IPS-NIHi11 (cell line): ENCODE results near the gene HABP4.

Source experiments
- DNase-seq: peaks from one replicate; pipeline ENCODE4 v3.0.0; 2012; ENCODE audit warnings: mixed read lengths, low spot score

Gene HABP4

DNA sequence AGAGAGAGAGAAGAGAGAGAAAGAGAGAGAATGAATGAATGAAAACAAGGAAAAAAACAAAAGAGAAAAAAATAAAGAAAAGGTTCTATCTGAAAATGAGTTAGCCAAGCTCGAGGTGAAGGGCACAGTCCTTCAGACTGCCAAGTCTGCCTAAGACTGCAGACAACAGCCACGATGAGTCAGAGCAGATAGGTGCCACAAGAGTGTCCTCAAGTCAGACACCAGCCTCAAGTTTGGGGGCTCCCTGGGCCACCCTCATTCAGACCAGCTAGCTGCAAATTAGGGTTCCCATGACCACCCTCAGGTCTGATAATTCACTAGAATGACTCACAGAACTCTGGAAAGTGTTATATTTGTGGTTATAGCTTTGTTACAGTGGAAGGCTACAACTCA, 13.9 kb upstream of the HABP4 start:
- no peak for DNase-seq

DNA sequence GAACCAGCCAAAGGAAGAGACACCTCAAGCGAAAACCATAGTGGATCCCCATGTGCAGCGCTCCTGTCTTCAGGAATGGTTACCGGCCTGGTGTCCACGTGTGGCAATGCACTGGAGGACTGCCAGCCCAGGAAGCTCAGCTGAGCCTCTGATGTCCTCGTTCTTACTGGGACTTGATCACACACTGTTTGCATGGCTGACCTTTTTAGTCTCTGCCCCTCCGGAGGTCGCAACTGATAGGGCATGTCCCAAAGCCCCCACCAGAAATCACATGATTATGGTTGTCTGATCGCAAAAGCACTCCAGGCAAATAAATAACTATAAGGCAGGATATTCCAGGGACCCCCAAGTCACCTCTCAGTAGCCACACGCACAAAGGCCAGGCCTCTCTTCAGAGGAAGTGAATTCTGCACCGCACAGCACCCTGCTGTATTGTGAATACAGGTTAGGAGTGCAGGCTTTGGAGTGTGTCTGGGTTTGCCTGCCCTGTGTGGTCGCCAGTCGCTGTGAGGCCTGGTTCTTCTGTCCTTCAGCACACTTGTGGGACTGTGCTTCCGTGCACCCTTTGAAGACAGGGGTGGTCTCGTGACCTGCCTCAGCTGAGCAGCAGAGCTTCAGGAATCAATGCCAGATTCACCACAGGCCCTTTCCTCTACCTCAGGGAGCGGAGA, 13.4 kb upstream of the HABP4 start:
- no peak for DNase-seq

DNA sequence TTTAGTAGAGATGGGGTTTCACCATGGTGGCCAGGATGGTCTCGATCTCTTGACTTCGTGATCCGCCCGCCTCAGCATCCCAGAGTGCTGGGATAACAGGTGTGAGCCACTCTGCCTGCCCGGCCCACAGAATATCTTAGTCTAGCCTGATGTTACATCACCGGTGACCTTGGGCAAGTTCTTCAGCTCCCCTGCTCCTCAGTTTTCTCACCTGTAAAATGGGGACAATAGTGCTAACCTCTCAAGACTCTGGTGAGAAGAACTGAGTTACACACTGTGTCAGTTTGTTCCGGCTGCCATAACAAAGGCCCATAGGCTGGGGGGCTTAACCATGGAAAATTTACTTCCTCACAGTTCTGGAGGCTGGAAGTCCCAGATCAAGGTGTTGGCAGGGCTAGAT, 12.5 kb upstream of the HABP4 start:
- DNase-seq, result no peak

DNA sequence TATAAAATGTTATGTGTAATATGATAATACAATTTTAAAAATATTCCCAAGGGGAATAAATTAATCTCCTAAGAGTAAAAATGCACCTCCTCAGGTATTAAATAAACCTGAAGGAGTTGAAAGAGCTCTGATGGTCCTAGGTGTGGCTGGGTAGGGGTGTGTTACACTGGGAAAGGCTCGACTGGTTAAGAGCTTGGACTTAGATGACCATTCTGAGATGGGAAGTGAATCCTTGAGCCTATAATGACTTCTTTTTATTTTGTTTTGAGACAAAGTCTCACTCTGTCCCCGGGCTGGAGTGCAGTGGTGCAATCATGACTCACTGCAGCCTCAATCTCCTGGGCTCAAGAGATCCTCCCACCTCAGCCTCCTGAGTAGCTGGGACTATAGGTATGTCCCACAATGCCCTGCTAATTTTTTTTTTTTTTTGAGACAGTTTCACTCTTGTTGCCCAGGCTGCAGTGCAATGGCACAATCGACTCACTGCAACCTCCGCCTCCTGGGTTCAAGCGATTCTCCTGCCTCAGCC, 9.2 kb upstream of the HABP4 start:
- DNase-seq, result no peak

DNA sequence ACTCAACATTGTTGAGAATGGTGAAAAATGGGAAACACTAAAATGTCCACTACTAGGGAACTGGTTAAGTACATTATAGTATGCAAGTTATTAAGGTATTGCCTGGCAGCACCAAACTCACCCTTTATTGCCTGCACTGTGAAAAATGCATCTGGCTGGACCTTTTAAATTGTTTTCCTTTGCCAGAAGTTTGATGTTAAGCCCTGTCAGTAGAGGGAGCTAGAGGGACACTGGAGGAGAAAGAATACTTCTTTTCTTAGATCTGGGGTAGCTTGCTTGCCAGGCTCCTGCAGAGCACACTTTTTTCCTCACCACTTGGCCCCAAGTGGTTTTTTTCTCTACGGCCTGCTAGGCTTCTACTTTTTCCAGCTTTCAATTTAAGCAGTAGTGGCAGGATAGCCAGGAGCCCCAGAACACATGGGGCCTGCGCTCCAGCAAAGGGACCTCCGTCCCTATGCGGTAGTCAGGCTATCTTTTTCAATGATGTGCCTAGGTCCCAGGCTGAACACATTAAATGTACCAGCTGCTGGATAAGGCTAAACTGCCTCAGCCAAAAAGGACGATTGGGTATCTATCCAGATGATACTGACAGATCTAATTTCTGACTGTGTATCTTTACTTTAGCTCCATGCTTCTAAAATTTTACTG, 8.0 kb upstream of the HABP4 start:
- peak; percentile 33 for DNase-seq

DNA sequence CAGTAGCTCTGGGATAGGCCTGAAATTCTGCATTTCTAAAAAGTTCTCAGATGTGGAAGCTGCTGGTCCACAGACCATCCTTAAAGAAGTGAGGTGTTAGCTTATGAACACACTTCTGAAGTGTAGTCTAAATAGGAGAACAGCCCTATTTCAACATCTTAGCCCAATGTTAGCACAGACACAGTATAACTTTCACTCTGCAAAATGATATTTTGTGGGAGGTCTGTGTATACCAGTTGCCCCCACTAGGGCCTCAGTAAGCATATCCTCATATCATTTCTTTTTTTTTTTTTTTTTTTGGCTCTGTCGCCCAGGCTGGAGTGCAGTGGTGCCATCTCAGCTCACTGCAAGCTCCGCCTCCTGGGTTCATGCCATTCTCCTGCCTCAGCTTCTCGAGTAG, 7.5 kb upstream of the HABP4 start:
- DNase-seq, result no peak

DNA sequence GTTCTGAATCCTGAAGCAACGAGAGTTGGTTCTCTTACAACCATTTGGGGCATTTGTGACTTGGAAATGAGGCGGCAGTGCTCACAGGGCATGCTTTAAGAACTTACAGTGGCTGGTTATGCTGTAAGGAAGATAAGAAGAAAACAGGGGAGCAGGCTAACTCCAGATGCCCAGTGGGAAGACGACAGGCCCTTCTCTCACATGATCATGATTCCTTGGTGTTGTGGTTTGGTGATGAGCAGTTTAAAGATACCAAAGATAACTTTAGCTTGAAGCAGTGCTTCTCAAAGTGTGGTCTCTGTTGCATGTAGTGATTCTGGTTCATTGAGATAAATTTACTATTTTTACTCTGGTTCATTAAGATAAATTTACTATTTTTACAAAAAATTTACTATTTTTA, 2.6 kb upstream of the HABP4 start:
- no peak for DNase-seq

DNA sequence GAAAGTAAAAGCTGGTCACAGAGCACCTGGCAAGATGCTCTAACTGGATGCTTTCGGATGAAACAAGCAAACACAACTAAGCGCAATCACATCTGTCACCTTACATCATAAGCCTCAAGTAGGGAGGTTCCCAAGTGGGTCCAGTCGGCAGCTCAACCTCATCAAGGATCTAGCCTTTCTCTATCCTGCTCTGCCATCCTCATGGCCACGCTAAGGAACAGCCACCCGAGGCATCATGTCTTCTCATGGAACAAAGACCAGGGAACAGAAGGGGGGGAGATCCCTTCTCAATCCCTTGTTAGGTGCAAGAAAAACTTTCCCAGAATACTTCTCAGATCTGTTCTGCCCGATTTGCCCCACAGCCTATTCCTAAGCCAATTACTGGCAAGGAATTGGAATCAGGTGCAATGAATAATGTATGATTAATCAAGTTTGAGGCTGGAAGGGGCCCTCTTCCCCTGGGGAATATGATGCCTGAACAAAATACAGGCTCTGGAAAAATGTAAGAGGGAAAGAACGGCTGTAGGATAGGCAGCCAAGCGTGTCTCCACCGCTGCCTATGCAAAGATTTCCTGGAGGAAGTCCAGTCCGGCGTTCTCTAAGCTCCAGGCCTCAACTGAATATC, 1.3 kb upstream of the HABP4 start:
- no peak for DNase-seq

DNA sequence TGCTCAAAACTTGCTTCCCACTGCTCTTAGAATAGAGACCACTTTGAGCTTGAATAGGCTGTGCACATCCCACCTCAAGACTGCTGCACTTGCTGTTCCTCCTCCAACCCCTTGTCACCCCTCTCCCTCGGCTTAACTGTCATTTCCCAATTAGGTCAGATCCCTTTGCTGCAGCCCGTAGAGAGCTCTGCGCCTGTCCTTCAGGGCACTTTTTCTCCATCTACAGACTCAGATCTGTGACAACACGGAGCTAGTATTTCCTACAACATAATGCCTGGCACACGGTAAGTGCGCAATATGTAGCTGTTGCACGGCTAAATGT, 485 bp upstream of the HABP4 start:
- no peak for DNase-seq

DNA sequence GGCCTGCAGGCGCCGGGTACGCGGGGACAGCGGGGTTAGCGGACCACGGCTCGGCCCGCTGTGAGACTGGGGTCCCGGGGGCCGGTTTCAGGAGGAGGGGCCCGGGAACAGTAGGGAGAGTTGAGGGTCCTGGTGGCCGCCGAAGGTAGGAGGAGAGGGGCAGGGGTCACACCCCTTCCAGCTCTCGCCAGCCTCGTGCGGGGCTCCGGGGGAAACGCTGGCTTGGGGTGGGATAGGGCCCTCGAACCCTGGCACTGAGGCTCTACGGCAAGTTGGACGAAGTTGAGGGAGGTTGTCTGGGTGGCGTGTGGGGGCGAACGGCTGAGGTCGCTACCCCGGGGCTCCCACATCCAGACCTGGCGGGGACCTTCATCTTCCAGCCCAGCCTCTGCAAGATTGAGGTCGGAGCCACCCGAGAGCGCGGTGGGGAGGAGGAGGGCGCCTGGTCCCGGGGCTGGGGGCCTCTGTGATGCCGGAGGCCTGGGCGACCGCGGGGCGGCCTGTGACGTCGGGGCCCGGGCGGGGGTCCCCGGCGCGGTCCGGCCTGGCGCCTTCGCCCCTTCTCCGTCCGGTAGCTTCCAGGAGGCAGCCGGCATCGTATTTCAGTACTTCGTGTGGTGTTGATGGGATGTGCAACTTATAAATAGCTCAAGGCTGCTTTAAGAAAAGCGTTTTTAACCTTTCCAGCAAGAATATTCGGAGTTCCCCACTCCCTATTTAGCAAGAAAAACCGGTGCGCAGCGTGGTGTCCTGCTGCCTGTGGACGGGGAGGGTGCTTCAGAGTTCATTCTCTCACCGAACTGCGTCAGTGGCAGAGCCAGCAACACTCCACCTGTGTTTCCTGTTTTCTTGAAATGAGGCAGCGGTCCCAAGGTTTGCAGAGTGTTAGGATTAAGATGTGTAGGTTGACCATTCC, 902 bp downstream of the HABP4 start:
- DNase-seq, result peak; percentile 33

DNA sequence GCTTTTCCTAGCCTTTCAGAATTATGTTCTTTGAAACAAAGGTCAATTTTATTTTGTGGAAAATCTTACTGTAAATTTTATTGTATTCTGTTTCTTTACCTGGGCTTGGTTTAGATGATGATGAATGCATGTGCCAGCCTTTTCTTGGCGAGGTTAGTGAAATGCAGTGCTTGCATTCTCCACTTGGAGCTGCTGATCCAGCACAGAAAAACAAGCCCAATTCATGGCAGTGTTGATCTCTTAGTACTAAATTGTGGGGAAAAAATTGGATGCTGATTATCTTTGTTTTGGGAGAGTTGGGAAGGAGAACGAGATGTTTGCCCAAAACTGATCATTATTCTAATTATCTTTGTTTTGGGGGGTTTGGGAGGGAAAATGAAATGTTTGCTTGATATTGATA, 3.7 kb downstream of the HABP4 start:
- peak; percentile 39 for DNase-seq

DNA sequence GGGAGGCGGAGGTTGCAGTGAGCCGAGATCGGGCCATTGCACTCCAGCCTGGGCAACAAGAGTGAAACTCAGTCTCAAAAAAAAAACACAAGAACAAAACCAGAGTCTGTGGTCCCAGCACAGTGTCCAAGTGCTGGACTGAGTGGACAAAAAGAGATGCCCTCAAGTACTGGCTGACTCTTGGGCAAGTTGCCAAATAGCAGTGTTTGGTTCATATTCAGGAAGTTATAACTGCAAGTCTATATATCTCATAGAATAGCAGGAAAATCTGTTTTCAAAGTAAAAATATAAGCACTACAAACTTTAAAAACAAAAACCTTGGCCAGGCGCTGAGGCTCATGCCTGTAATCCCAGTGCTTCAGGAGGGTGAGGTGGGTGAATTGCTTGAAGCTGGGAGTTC, 7.3 kb downstream of the HABP4 start:
- no peak for DNase-seq

DNA sequence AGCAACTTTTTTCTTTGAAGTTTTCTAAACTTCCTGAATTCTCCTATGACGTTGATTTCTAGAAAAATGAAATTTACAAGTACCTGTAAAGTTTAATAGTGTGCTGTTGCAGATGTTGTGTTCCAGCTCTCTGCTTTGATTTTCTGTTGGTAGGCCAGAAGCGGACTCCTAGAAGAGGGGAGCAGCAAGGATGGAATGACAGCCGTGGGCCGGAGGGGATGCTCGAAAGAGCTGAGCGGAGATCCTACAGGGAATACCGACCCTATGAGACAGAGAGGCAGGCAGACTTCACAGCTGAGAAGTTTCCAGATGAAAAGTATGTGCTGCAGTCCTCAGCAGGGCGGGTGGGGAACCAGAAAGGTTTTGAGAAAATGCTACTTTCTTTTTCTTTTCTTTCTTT, 8.3 kb downstream of the HABP4 start:
- DNase-seq, result no peak

DNA sequence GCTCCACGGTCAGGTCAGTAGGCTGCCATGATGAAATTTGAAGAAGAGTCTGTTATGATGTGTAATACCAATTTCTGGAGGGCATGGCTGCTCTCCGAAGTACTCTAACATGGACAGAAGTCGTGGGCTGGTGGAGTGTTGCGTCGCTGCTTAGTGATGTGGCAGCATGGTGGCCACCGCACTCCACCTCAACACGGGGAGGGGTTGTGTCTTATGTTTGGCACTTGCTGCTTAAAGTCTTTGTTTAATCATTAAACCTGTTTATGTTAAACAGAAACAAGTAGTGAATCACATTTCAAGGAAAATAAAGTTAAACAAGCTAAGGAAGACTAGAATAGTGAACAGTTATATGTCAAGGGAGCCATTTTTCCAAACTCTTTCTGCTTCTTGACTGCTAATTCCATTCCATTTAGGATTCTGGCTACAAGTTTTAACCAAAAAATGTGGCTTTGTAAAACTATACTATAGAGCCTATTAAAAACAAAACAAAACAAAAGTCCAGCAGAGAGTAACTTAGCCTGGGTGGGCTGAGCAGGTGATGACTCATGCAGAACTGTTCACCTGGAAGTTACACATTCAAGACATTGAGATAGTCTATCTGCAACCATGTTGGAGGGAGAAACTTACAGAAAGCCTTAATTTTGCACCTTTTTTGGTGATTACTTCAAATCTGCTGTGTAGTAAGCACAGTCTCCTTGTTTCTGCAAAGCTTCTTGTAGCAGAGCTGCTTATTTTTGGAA, 9.5 kb downstream of the HABP4 start:
- no peak for DNase-seq

DNA sequence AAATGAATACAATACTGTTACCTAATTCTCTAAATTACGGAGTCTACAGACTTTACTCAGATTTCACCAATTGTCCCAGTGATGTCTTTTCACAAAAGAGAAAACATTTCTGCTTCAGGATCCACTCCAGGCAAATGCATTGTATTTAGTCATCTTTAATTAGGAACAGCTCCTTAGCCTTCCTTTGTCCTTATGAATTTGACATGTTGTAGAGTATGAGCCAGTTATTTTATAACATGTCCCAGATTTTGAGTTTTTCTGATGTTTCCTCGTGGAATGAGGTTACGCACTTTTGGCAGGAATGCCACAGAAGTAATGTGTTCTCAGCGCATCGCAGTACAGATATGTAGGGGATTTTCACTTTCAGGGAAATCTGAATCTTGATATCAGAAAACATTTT, 10.5 kb downstream of the HABP4 start:
- no peak for DNase-seq

DNA sequence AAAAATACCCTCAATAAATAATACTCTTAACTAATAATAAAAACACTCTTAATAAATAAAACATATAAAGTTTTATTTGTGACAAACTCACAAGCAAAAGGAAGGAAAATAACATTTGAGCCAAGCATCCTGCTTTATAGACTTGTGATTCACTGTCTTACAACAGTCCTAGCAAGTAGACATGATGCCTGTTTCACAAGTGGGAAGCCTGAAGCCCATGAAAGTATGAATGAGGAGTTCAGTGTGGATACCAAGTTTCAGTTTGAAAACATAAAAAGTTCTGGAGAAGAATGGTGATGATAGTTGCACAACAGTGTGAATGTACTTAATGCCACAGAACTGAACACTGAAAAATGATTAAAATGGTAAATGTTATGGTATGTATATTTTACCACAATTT, 10.9 kb downstream of the HABP4 start:
- DNase-seq, result no peak

DNA sequence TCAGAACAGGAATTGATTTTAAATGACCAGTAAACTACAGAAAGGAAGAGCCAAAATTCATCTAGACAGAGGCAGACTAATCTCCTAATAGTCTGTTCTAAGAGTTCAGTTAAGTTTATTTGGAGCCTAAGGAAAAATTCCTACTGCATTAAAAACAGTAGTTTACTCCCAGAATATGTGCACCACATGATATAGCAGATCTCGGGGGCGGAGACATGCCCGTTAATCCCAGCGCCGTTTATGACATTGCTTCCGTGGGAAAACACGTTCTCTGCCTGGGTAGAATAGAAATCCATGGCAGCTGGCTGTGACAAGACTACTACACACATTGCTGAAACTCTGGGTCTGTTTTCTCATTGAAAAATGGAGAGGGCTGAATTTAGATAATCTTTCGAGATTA, 11.4 kb downstream of the HABP4 start:
- no peak for DNase-seq

DNA sequence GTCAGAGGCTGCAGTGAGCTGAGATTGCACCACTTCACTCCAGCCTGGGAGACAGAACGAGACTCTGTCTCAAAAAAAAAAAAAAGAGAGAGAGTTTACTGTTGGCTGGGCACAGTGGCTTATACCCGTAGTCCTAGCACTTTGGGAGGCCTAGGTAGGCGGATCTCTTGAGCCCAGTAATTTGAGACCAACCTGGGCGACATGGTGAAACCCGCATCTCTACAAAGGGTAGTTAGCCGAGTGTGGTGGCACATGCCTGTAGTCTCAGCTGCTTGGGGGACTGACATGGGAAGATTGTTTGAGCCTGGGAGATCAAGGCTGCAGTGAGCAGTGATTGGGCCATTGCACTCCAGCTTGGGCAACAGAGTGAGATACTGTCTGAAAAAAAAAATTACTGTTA, 12.6 kb downstream of the HABP4 start:
- no peak for DNase-seq

DNA sequence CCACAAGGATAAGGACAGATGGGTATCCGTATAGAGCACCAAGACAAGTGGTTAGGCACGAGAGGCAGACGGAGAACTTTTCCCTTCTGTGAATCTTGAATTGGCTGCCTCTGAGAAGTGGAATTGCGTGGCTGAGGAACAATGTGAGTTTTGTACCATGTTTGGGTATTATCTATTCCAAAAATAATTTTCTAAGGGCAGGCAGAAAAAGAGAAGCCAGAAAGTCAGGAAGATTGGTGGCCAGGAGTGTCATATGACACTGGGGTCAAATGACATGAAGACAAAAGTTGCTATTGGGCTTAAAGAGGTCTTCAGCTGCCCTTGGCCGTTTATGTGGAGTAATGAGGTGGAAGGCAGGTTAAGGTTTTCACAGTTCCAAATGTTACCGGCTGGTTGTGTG, 14.5 kb downstream of the HABP4 start:
- DNase-seq, result no peak

DNA sequence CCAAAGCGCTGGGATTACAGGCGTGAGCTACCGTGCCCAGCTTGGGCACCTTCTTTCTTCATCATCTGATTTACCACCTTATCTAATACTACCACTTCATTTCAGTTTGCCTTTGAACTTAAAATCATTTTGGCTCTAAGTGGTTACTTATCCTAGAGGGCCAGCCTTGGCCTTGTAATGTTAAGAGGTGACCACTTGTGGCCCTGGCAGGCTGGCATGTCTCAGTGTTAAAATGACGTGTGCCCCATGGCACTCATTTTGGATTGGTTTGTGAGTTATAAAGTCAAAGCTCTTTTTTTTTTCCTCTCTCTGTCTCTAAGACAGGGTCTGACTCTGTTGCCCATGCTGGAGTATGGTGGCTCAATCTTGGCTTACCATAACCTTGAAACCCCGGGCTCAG, 17.8 kb downstream of the HABP4 start:
- DNase-seq, result no peak

DNA sequence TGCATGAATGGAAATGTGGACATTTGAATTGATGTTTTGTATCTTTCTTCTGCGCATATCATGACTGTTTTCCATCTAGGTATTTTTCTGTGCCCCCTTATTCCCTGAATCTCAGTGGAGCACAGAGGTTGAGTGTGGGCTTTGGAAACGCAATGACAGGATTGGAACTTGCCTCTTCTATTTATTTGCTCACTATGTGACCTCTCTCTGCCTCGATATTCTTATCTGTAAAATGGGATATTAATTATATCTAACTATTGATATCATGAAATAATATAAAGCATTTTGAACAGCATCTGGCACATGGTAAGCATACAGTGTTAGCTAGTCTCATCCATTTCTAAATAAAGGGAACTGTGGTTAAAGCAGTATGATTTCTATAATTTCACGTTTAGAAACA, 26.0 kb downstream of the HABP4 start:
- no peak for DNase-seq

DNA sequence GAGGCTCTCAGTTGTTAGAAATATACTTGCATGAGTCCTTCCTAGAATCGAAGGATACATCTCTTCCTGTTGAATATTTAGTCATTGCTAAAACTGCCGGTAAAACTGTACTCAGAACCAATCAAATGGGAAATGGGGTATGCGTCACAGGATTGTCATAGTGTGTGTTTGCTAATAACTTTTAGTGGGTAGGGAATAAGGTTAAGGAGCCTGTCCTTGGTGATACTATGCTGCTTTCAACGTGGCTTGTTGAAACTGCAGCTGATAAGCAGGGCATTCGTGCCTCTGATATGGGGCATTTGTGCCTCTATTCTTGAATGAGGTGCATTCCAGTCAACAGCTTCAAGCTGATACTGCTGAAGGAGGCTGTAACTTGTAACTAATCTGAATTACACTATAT, 26.6 kb downstream of the HABP4 start:
- no peak for DNase-seq
